ENCODE data around the gene DEPDC5.

DNA sequence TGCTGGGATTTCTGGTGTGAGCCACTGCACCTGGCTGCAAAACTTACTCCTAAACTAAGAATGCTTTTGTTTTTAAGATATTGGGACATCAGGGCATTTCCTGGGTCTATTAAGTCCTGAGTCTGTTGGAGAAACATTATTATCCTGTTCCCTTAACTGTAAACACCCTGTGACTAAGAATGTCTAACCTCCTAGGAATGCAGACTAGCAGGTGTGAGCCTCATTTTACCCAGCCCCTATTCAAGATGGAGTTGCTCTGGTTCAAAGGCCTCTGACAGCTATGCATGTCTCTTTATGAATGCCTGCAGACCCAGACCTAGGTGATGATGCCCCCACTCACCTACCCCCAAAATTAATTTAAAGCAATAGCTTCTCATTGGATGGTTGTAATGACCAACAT lies 46.2 kb downstream of the DEPDC5 start:
- TF ChIP-seq EZH2 (IDR thresholded peaks at IDR 0.05; ENCODE audit: insufficient read depth, low read length): no peak
- TF ChIP-seq, protein P1, sequence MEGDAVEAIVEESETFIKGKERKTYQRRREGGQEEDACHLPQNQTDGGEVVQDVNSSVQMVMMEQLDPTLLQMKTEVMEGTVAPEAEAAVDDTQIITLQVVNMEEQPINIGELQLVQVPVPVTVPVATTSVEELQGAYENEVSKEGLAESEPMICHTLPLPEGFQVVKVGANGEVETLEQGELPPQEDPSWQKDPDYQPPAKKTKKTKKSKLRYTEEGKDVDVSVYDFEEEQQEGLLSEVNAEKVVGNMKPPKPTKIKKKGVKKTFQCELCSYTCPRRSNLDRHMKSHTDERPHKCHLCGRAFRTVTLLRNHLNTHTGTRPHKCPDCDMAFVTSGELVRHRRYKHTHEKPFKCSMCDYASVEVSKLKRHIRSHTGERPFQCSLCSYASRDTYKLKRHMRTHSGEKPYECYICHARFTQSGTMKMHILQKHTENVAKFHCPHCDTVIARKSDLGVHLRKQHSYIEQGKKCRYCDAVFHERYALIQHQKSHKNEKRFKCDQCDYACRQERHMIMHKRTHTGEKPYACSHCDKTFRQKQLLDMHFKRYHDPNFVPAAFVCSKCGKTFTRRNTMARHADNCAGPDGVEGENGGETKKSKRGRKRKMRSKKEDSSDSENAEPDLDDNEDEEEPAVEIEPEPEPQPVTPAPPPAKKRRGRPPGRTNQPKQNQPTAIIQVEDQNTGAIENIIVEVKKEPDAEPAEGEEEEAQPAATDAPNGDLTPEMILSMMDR (IDR thresholded peaks at IDR 0.05; ENCODE audit: insufficient read depth, low read depth, low read length): no peak
